Glutamatergic neuron (in vitro differentiated cells): ENCODE results near the gene GNPTAB. TPM values are rescaled to one million over a fixed set of nuclear protein-coding genes. Genes with fewer than 3 reads are reported as not detected.

Experiments
- DNase-seq: peaks from one replicate; pipeline ENCODE4 v3.0.0; 2022
- H3K27ac Mint-ChIP-seq: one replicate; pipeline ENCODE4 v1.8.0; 2020; ENCODE audit warnings: mild to moderate bottlenecking, mixed read lengths, inconsistent platforms; ENCODE audit not compliant: unreplicated experiment
- H3K27me3 Mint-ChIP-seq: one replicate; pipeline ENCODE4 v1.8.0; 2020; ENCODE audit warnings: mild to moderate bottlenecking, moderate library complexity, mixed read lengths, inconsistent platforms; ENCODE audit not compliant: unreplicated experiment
- H3K36me3 Mint-ChIP-seq: one replicate; pipeline ENCODE4 v1.8.0; 2020; ENCODE audit warnings: mild to moderate bottlenecking, mixed read lengths, inconsistent platforms; ENCODE audit not compliant: unreplicated experiment
- H3K4me1 Mint-ChIP-seq: one replicate; pipeline ENCODE4 v1.8.0; 2020; ENCODE audit warnings: mild to moderate bottlenecking, low read depth, mixed read lengths, inconsistent platforms; ENCODE audit not compliant: unreplicated experiment
- H3K4me3 Mint-ChIP-seq: one replicate; pipeline ENCODE4 v1.8.0; 2020; ENCODE audit warnings: mild to moderate bottlenecking, mixed read lengths, inconsistent platforms; ENCODE audit not compliant: unreplicated experiment
- H3K9me3 Mint-ChIP-seq: one replicate; pipeline ENCODE4 v1.8.0; 2020; ENCODE audit warnings: mild to moderate bottlenecking, moderate library complexity, mixed read lengths, inconsistent platforms; ENCODE audit not compliant: unreplicated experiment
- CTCF ChIP-seq: fragments of 200-600 bp; sonication (generic); IDR thresholded peaks from one replicate; pipeline ENCODE4 v1.5.0; 2021; ENCODE audit not compliant: partially characterized antibody, unreplicated experiment
- total RNA-seq: library from RNA; stranded (reverse); fragmentation: NEBNext Ultra II Directional; extraction: Animal tissue kit (Norgen Biotek cat#: 25700); gene quantifications from one replicate; pipeline ENCODE4 v1.2.1, GENCODE V29; 2021; ENCODE audit not compliant: unreplicated experiment

GNPTAB gene
- total RNA-seq, 1 donor from 2014 or later = 20.6 TPM

- Mint-ChIP-seq H3K27me3 (peaks cover 2% of the 10 kb centered on the region), H3K4me3 (no peak overlapping the region), H3K4me1 (no peaks in the 10 kb centered on the region), H3K36me3 (no peaks in the 10 kb centered on the region), H3K27ac (no peak overlapping the region), H3K9me3 (no peaks in the 10 kb centered on the region)
- TF ChIP-seq CTCF = no peak
- DNase-seq = no peak
Measured at GRCh38 chr12:101828463-101829196, 2.1 kb downstream of the GNPTAB start.

GRCh38 chr12:101826766-101827368, 3.9 kb downstream of the GNPTAB start:
- H3K9me3 Mint-ChIP-seq = peaks cover 2% of the 10 kb centered on the region
- H3K27me3 Mint-ChIP-seq = peaks cover 2% of the 10 kb centered on the region
- no peaks in the 10 kb centered on the region for H3K4me1 Mint-ChIP-seq
- no peak for DNase-seq
- no peak overlapping the region for H3K27ac Mint-ChIP-seq
- H3K4me3 Mint-ChIP-seq = no peak overlapping the region
- no peaks in the 10 kb centered on the region for H3K36me3 Mint-ChIP-seq
- TF ChIP-seq CTCF = no peak

- H3K36me3 Mint-ChIP-seq = no peaks in the 10 kb centered on the region
- no peak overlapping the region for H3K4me3 Mint-ChIP-seq
- H3K27ac Mint-ChIP-seq = no peak overlapping the region
- H3K4me1 Mint-ChIP-seq = no peaks in the 10 kb centered on the region
- no peak for DNase-seq
- no peaks in the 10 kb centered on the region for H3K27me3 Mint-ChIP-seq
- peaks cover 2% of the 10 kb centered on the region for H3K9me3 Mint-ChIP-seq
- no peak for TF ChIP-seq CTCF
Measured at GRCh38 chr12:101824831-101825230, 5.9 kb downstream of the GNPTAB start.

GRCh38 chr12:101823891-101824290, 6.9 kb downstream of the GNPTAB start:
- Mint-ChIP-seq H3K36me3 (peaks cover 6% of the 10 kb centered on the region), H3K27me3 (no peaks in the 10 kb centered on the region), H3K27ac (no peak overlapping the region), H3K4me1 (no peaks in the 10 kb centered on the region), H3K9me3 (peaks cover 2% of the 10 kb centered on the region), H3K4me3 (no peak overlapping the region)
- peak; percentile 38 for DNase-seq
- TF ChIP-seq CTCF = peak; percentile 43

GRCh38 chr12:101823039-101823438, 7.7 kb downstream of the GNPTAB start:
- no peaks in the 10 kb centered on the region for H3K27me3 Mint-ChIP-seq
- H3K36me3 Mint-ChIP-seq = peaks cover 9% of the 10 kb centered on the region
- no peak overlapping the region for H3K4me3 Mint-ChIP-seq
- no peak for TF ChIP-seq CTCF
- peaks cover 2% of the 10 kb centered on the region for H3K9me3 Mint-ChIP-seq
- H3K27ac Mint-ChIP-seq = no peak overlapping the region
- no peaks in the 10 kb centered on the region for H3K4me1 Mint-ChIP-seq
- DNase-seq = no peak
